NCI-H1417 (cell line): ENCODE measurements around the gene PPCDC.

ENCODE experiments used
- DNase-seq, 3 experiments: peaks; one replicate each; lab custom pipeline; 2025; lab: John Stamatoyannopoulos, UW

PPCDC gene

GRCh38 chr15:75023181-75023871 is at the start of gene PPCDC:
PPCDC (plus strand) TSS chr15:75023590; CDS start chr15:75028319, 4,729 bp downstream.
- peak; percentile 96 to 99 (median 98) for DNase-seq

- DNase-seq: no peak
Observed at GRCh38 chr15:74976159-74976558, 47.2 kb upstream of the PPCDC start.

GRCh38 chr15:74977599-74977998 is 45.8 kb upstream of the PPCDC start:
- peak in 1 of 3 experiments; percentile 40 for DNase-seq

GRCh38 chr15:74978077-74978476 is 45.3 kb upstream of the PPCDC start:
- no peak for DNase-seq

GRCh38 chr15:74978503-74978902 is 44.9 kb upstream of the PPCDC start:
- peak; percentile 36 to 84 (median 72) for DNase-seq

- DNase-seq: no peak
Observed at GRCh38 chr15:74982183-74982582, 41.2 kb upstream of the PPCDC start.

GRCh38 chr15:74983725-74984231 is 39.6 kb upstream of the PPCDC start:
- DNase-seq: peak in 2 of 3 experiments; percentile 18 to 33

- peak; percentile 57 to 83 (median 67) for DNase-seq
Observed at GRCh38 chr15:74988007-74988800, 35.2 kb upstream of the PPCDC start.

GRCh38 chr15:74989527-74989926 is 33.9 kb upstream of the PPCDC start:
- DNase-seq: no peak

GRCh38 chr15:74992619-74993018 is 30.8 kb upstream of the PPCDC start:
- DNase-seq: no peak

- DNase-seq: peak in 1 of 3 experiments; percentile 7
Observed at GRCh38 chr15:74994236-74994635, 29.2 kb upstream of the PPCDC start.

- DNase-seq: no peak
Observed at GRCh38 chr15:74994685-74995084, 28.7 kb upstream of the PPCDC start.

- peak; percentile 95 to 98 (median 97) for DNase-seq
Observed at GRCh38 chr15:74995182-74995778, 28.1 kb upstream of the PPCDC start, which contains the start of gene SCAMP5. SCAMP5 (plus strand) TSS chr15:74995563; CDS start chr15:75011840, 16,277 bp downstream.

GRCh38 chr15:74995779-74996765 is 27.3 kb upstream of the PPCDC start:
- peak; percentile 47 to 90 (median 85) for DNase-seq

GRCh38 chr15:74997141-74997540 is 26.2 kb upstream of the PPCDC start:
- no peak for DNase-seq

- DNase-seq: no peak
Observed at GRCh38 chr15:74997543-74997942, 25.8 kb upstream of the PPCDC start.

GRCh38 chr15:75001310-75001709 is 22.1 kb upstream of the PPCDC start:
- DNase-seq: no peak

- no peak for DNase-seq
Observed at GRCh38 chr15:75002398-75002797, 21.0 kb upstream of the PPCDC start.

GRCh38 chr15:75007216-75007615 is 16.2 kb upstream of the PPCDC start:
- DNase-seq: no peak

- DNase-seq: no peak
Observed at GRCh38 chr15:75008221-75008625, 15.2 kb upstream of the PPCDC start.

GRCh38 chr15:75008629-75009326 is 14.6 kb upstream of the PPCDC start:
- DNase-seq: no peak
